Activated naive CD8-positive, alpha-beta T cell treated with anti-CD3 and anti-CD28 coated beads, Interleukin-2, amount 50 U/mL, for 24 hours (primary cell): ENCODE results near the gene GRID1.
A peak's percentile ranks its signal among the peaks of the same experiment; 100 is the strongest.
"Not testable (repeated sequence)": the region's sequence is repeated elsewhere in the genome, so short reads cannot be mapped to it uniquely, and the experiment has no call there.

ENCODE experiments used
- ATAC-seq: fragments of 150-1000 bp; cut with Tn5 transposase; one replicate; pipeline ENCODE4 v1.10.0; 2021
- DNase-seq: peaks from one replicate; pipeline ENCODE4 v3.0.0; 2021
- H3K27ac Mint-ChIP-seq: one replicate; pipeline ENCODE4 v1.8.0; 2021; ENCODE audit warnings: mild to moderate bottlenecking, mixed read lengths
- H3K27me3 Mint-ChIP-seq: one replicate; pipeline ENCODE4 v1.8.0; 2021; ENCODE audit warnings: mixed read lengths
- H3K36me3 Mint-ChIP-seq: one replicate; pipeline ENCODE4 v1.8.0; 2021; ENCODE audit warnings: low read depth, mixed read lengths
- H3K4me1 Mint-ChIP-seq: one replicate; pipeline ENCODE4 v1.8.0; 2021; ENCODE audit warnings: mixed read lengths
- H3K4me3 Mint-ChIP-seq: one replicate; pipeline ENCODE4 v1.8.0; 2021; ENCODE audit warnings: mild to moderate bottlenecking, moderate library complexity, mixed read lengths
- H3K9me3 Mint-ChIP-seq: one replicate; pipeline ENCODE4 v1.8.0; 2021; ENCODE audit warnings: mixed read lengths

Gene GRID1

GRCh38 chr10:85850736-85851135 is 515.9 kb downstream of the GRID1 start:
- H3K4me1 Mint-ChIP-seq = no peaks in the 10 kb centered on the region
- no peaks in the 10 kb centered on the region for H3K9me3 Mint-ChIP-seq
- ATAC-seq (no peak), DNase-seq (no peak)
- no peak overlapping the region for H3K4me3 Mint-ChIP-seq
- no peaks in the 10 kb centered on the region for H3K27me3 Mint-ChIP-seq
- H3K36me3 Mint-ChIP-seq = no peaks in the 10 kb centered on the region
- H3K27ac Mint-ChIP-seq = no peak overlapping the region

GRCh38 chr10:85849315-85849714 is 517.3 kb downstream of the GRID1 start:
- Mint-ChIP-seq H3K27me3 (no peaks in the 10 kb centered on the region), H3K27ac (no peak overlapping the region)
- no peak for DNase-seq

GRCh38 chr10:85848756-85849155 is 517.8 kb downstream of the GRID1 start:
- ATAC-seq = no peak
- Mint-ChIP-seq H3K4me1 (no peaks in the 10 kb centered on the region), H3K36me3 (no peaks in the 10 kb centered on the region), H3K9me3 (no peaks in the 10 kb centered on the region), H3K27ac (no peak overlapping the region), H3K4me3 (no peak overlapping the region), H3K27me3 (no peaks in the 10 kb centered on the region)
- DNase-seq = no peak

More at GRCh38 chr10:85849315-85849714, 517.3 kb downstream of the GRID1 start:
- no peaks in the 10 kb centered on the region for H3K36me3 Mint-ChIP-seq
- H3K4me3 Mint-ChIP-seq = no peak overlapping the region
- H3K4me1 Mint-ChIP-seq = no peaks in the 10 kb centered on the region
- ATAC-seq = no peak
- no peaks in the 10 kb centered on the region for H3K9me3 Mint-ChIP-seq

- ATAC-seq = no peak
- Mint-ChIP-seq H3K4me3 (no peak overlapping the region), H3K27ac (no peak overlapping the region)
Observed at GRCh38 chr10:85847085-85847484, 519.5 kb downstream of the GRID1 start.

GRCh38 chr10:85838660-85839059 is 527.9 kb downstream of the GRID1 start:
- H3K4me3 Mint-ChIP-seq, H3K27ac Mint-ChIP-seq, H3K4me1 Mint-ChIP-seq, H3K36me3 Mint-ChIP-seq, DNase-seq, H3K27me3 Mint-ChIP-seq, ATAC-seq: not testable (repeated sequence)
- peaks cover 44% of the 10 kb centered on the region for H3K9me3 Mint-ChIP-seq

More at GRCh38 chr10:85847085-85847484, 519.5 kb downstream of the GRID1 start:
- Mint-ChIP-seq H3K27me3 (no peaks in the 10 kb centered on the region), H3K9me3 (no peaks in the 10 kb centered on the region), H3K4me1 (no peaks in the 10 kb centered on the region), H3K36me3 (no peaks in the 10 kb centered on the region)
- DNase-seq = no peak

- H3K27me3 Mint-ChIP-seq = peaks cover 2% of the 10 kb centered on the region
- peaks cover 24% of the 10 kb centered on the region for H3K9me3 Mint-ChIP-seq
- H3K36me3 Mint-ChIP-seq = no peaks in the 10 kb centered on the region
- no peaks in the 10 kb centered on the region for H3K4me1 Mint-ChIP-seq
- H3K27ac Mint-ChIP-seq = no peak overlapping the region
- no peak overlapping the region for H3K4me3 Mint-ChIP-seq
- DNase-seq = no peak
- no peak for ATAC-seq
Observed at GRCh38 chr10:85832988-85833387, 533.6 kb downstream of the GRID1 start.

- peaks cover 2% of the 10 kb centered on the region for H3K27me3 Mint-ChIP-seq
- no peak overlapping the region for H3K4me3 Mint-ChIP-seq
- H3K36me3 Mint-ChIP-seq = no peaks in the 10 kb centered on the region
- H3K4me1 Mint-ChIP-seq = no peaks in the 10 kb centered on the region
- DNase-seq (no peak), ATAC-seq (no peak)
- no peak overlapping the region for H3K27ac Mint-ChIP-seq
- H3K9me3 Mint-ChIP-seq = peaks cover 18% of the 10 kb centered on the region
Observed at GRCh38 chr10:85831422-85831821, 535.2 kb downstream of the GRID1 start.

- peaks cover 5% of the 10 kb centered on the region for H3K9me3 Mint-ChIP-seq
- H3K27me3 Mint-ChIP-seq = no peaks in the 10 kb centered on the region
- ATAC-seq = no peak
- H3K36me3 Mint-ChIP-seq = no peaks in the 10 kb centered on the region
- no peak overlapping the region for H3K4me3 Mint-ChIP-seq
- no peak overlapping the region for H3K27ac Mint-ChIP-seq
- no peak for DNase-seq
- no peaks in the 10 kb centered on the region for H3K4me1 Mint-ChIP-seq
Observed at GRCh38 chr10:85826377-85826776, 540.2 kb downstream of the GRID1 start.

- Mint-ChIP-seq H3K27ac (no peak overlapping the region), H3K36me3 (no peaks in the 10 kb centered on the region), H3K27me3 (no peaks in the 10 kb centered on the region), H3K4me1 (no peaks in the 10 kb centered on the region), H3K9me3 (peaks cover 40% of the 10 kb centered on the region), H3K4me3 (no peak overlapping the region)
- ATAC-seq (no peak), DNase-seq (no peak)
Observed at GRCh38 chr10:85811405-85811804, 555.2 kb downstream of the GRID1 start.

GRCh38 chr10:85810674-85811073 is 555.9 kb downstream of the GRID1 start:
- H3K27ac Mint-ChIP-seq = no peak overlapping the region
- H3K27me3 Mint-ChIP-seq = no peaks in the 10 kb centered on the region
- H3K4me3 Mint-ChIP-seq = no peak overlapping the region
- DNase-seq = no peak
- ATAC-seq = no peak
- no peaks in the 10 kb centered on the region for H3K36me3 Mint-ChIP-seq
- H3K9me3 Mint-ChIP-seq = peaks cover 40% of the 10 kb centered on the region
- H3K4me1 Mint-ChIP-seq = no peaks in the 10 kb centered on the region

GRCh38 chr10:85795460-85795859 is 571.1 kb downstream of the GRID1 start:
- DNase-seq (no peak), ATAC-seq (no peak)
- Mint-ChIP-seq H3K36me3 (no peaks in the 10 kb centered on the region), H3K4me1 (no peaks in the 10 kb centered on the region), H3K4me3 (no peak overlapping the region), H3K9me3 (no peaks in the 10 kb centered on the region), H3K27ac (no peak overlapping the region), H3K27me3 (peaks cover 8% of the 10 kb centered on the region)

- Mint-ChIP-seq H3K27me3 (peaks cover 5% of the 10 kb centered on the region), H3K9me3 (no peaks in the 10 kb centered on the region), H3K27ac (no peak overlapping the region), H3K4me3 (no peak overlapping the region), H3K4me1 (no peaks in the 10 kb centered on the region), H3K36me3 (no peaks in the 10 kb centered on the region)
- DNase-seq (no peak), ATAC-seq (no peak)
Observed at GRCh38 chr10:85794553-85794952, 572.0 kb downstream of the GRID1 start.

GRCh38 chr10:85792533-85792858 is 574.1 kb downstream of the GRID1 start:
- Mint-ChIP-seq H3K27ac (no peak overlapping the region), H3K4me3 (no peak overlapping the region), H3K4me1 (no peaks in the 10 kb centered on the region), H3K9me3 (no peaks in the 10 kb centered on the region), H3K27me3 (peaks cover 5% of the 10 kb centered on the region), H3K36me3 (no peaks in the 10 kb centered on the region)
- ATAC-seq (peak; percentile 21), DNase-seq (no peak)

GRCh38 chr10:85791818-85792532 is 574.6 kb downstream of the GRID1 start:
- H3K27me3 Mint-ChIP-seq = peaks cover 5% of the 10 kb centered on the region
- no peaks in the 10 kb centered on the region for H3K9me3 Mint-ChIP-seq
- no peak overlapping the region for H3K27ac Mint-ChIP-seq
- no peak overlapping the region for H3K4me3 Mint-ChIP-seq
- DNase-seq (no peak), ATAC-seq (no peak)
- no peaks in the 10 kb centered on the region for H3K36me3 Mint-ChIP-seq
- no peaks in the 10 kb centered on the region for H3K4me1 Mint-ChIP-seq

- H3K4me1 Mint-ChIP-seq = no peaks in the 10 kb centered on the region
- no peaks in the 10 kb centered on the region for H3K9me3 Mint-ChIP-seq
- H3K27me3 Mint-ChIP-seq = peaks cover 2% of the 10 kb centered on the region
- no peak for ATAC-seq
- no peak for DNase-seq
- H3K36me3 Mint-ChIP-seq = no peaks in the 10 kb centered on the region
- H3K27ac Mint-ChIP-seq = no peak overlapping the region
- H3K4me3 Mint-ChIP-seq = no peak overlapping the region
Observed at GRCh38 chr10:85789982-85790789, 576.4 kb downstream of the GRID1 start.
